Mesendoderm (in vitro differentiated cells): ENCODE results near the gene GIT1.

ENCODE experiments used
- DNase-seq: peaks from one replicate; pipeline ENCODE4 v3.0.0; 2013
- H2AK5ac ChIP-seq: 2 replicates; pipeline ENCODE4 v1.6.1; 2013; ENCODE audit warnings: low read length, inconsistent platforms
- H2BK120ac ChIP-seq: 2 replicates; pipeline ENCODE4 v1.6.1; 2013; ENCODE audit warnings: low read depth, mild to moderate bottlenecking, low read length, moderate library complexity, mixed read lengths
- H2BK15ac ChIP-seq: replicated peaks from 2 replicates; pipeline ENCODE4 v1.6.1; 2013; ENCODE audit warnings: low read depth, mild to moderate bottlenecking, moderate library complexity
- H2BK5ac ChIP-seq: 2 replicates; pipeline ENCODE4 v1.6.1; 2013; ENCODE audit warnings: low read length, inconsistent platforms
- H3K18ac ChIP-seq: 2 replicates; pipeline ENCODE4 v1.6.1; 2013; ENCODE audit warnings: mild to moderate bottlenecking, low read length, mixed read lengths
- H3K23ac ChIP-seq: one replicate; pipeline ENCODE4 v1.6.1; 2013; ENCODE audit warnings: low read length
- H3K27ac ChIP-seq: 2 replicates; pipeline ENCODE4 v1.5.1; 2013; ENCODE audit warnings: low read depth, mild to moderate bottlenecking, inconsistent platforms, low read length, moderate library complexity
- H3K27me3 ChIP-seq: 2 replicates; pipeline ENCODE4 v1.6.1; 2013; ENCODE audit warnings: low read length, control low read depth, mild to moderate bottlenecking, inconsistent platforms; ENCODE audit not compliant: insufficient read depth, poor library complexity
- H3K36me3 ChIP-seq: 2 replicates; pipeline ENCODE4 v1.6.1; 2013; ENCODE audit warnings: low read length, inconsistent platforms; ENCODE audit not compliant: control insufficient read depth, insufficient read depth
- H3K4ac ChIP-seq: one replicate; pipeline ENCODE4 v1.6.1; 2013; ENCODE audit warnings: low read depth, mild to moderate bottlenecking, low read length, moderate library complexity
- H3K4me1 ChIP-seq: 2 replicates; pipeline ENCODE4 v1.6.1; 2013; ENCODE audit warnings: low read depth, low read length, inconsistent platforms; ENCODE audit not compliant: control insufficient read depth
- H3K4me2 ChIP-seq: 2 replicates; pipeline ENCODE4 v1.6.1; 2013; ENCODE audit warnings: low read length
- H3K4me3 ChIP-seq: 2 replicates; pipeline ENCODE4 v1.5.1; 2013; ENCODE audit warnings: mild to moderate bottlenecking, low read length
- H3K56ac ChIP-seq: one replicate; pipeline ENCODE4 v1.6.1; 2013; ENCODE audit warnings: low read length
- H3K79me1 ChIP-seq: 2 replicates; pipeline ENCODE4 v1.6.1; 2013; ENCODE audit warnings: low read length, inconsistent platforms
- H3K79me2 ChIP-seq: 2 replicates; pipeline ENCODE4 v1.6.1; 2013; ENCODE audit warnings: mild to moderate bottlenecking, low read length; ENCODE audit not compliant: control insufficient read depth, insufficient read depth
- H3K9ac ChIP-seq: 2 replicates; pipeline ENCODE4 v1.6.1; 2013; ENCODE audit warnings: low read length, inconsistent platforms
- H4K5ac ChIP-seq: one replicate; pipeline ENCODE4 v1.6.1; 2013; ENCODE audit warnings: low read length
- H4K8ac ChIP-seq: one replicate; pipeline ENCODE4 v1.6.1; 2013; ENCODE audit warnings: low read depth, mild to moderate bottlenecking, control low read depth, low read length, moderate library complexity
- WGBS: extraction: QIAGEN DNeasy Blood & Tissue Kit; methylation state at CpG from one replicate; pipeline ENCODE4 v1.1.7; 2013; ENCODE audit warnings: low lambda C conversion rate, missing lambda C conversion rate; ENCODE audit not compliant: insufficient coverage; ENCODE audit errors: extremely low coverage; 5-methylcytosine and 5-hydroxymethylcytosine counted together

GIT1 gene

GRCh38 chr17:29617481-29618271 is 28.2 kb upstream of the GIT1 start:
- no peaks in the 10 kb centered on the region for H3K36me3 ChIP-seq
- no peak overlapping the region for H3K27ac ChIP-seq
- DNase-seq, result peak; percentile 89
- no peaks in the 10 kb centered on the region for H3K79me1 ChIP-seq
- H2BK5ac ChIP-seq, result no peak overlapping the region
- no peak overlapping the region for H4K5ac ChIP-seq
- H2AK5ac ChIP-seq, result no peak overlapping the region
- no peak overlapping the region for H3K4ac ChIP-seq
- no peak overlapping the region for H2BK120ac ChIP-seq
- no peak overlapping the region for H3K4me3 ChIP-seq
- H3K79me2 ChIP-seq, result no peaks in the 10 kb centered on the region
- no peak overlapping the region for H3K18ac ChIP-seq
- H3K4me1 ChIP-seq, result peaks cover 3% of the 10 kb centered on the region
- no CpG with 5 or more reads among the region's 68 CpGs for WGBS
- no peak overlapping the region for H4K8ac ChIP-seq
- peaks cover 8% of the 10 kb centered on the region for H3K27me3 ChIP-seq
- no peak overlapping the region for H2BK15ac ChIP-seq
- peak overlapping the region; percentile 59 for H3K23ac ChIP-seq
- H3K9ac ChIP-seq, result peak overlapping the region; percentile 63
- peak overlapping the region; percentile 78 for H3K56ac ChIP-seq
- H3K4me2 ChIP-seq, result peak overlapping the region; percentile 60

- Histone ChIP-seq H3K36me3 (no peaks in the 10 kb centered on the region), H3K27me3 (peaks cover 8% of the 10 kb centered on the region)
Measured at GRCh38 chr17:29617125-29617480, 27.7 kb upstream of the GIT1 start.

GRCh38 chr17:29616300-29617048 is 27.0 kb upstream of the GIT1 start:
- H2BK15ac ChIP-seq, result no peak overlapping the region
- H3K79me2 ChIP-seq, result no peaks in the 10 kb centered on the region
- H3K18ac ChIP-seq, result no peak overlapping the region
- H3K36me3 ChIP-seq, result no peaks in the 10 kb centered on the region
- H3K27me3 ChIP-seq, result peaks cover 8% of the 10 kb centered on the region
- no peak overlapping the region for H3K4me3 ChIP-seq
- H3K4me2 ChIP-seq, result no peak overlapping the region
- no peaks in the 10 kb centered on the region for H3K4me1 ChIP-seq
- H4K5ac ChIP-seq, result no peak overlapping the region
- H3K27ac ChIP-seq, result no peak overlapping the region
- H3K79me1 ChIP-seq, result no peaks in the 10 kb centered on the region
- peak overlapping the region; percentile 73 for H3K56ac ChIP-seq
- H2BK5ac ChIP-seq, result no peak overlapping the region
- H3K4ac ChIP-seq, result no peak overlapping the region
- no peak overlapping the region for H4K8ac ChIP-seq
- H2AK5ac ChIP-seq, result no peak overlapping the region
- WGBS, result no CpG with 5 or more reads among the region's 32 CpGs
- no peak overlapping the region for H3K23ac ChIP-seq
- H3K9ac ChIP-seq, result peak overlapping the region; percentile 4
- no peak for DNase-seq
- H2BK120ac ChIP-seq, result no peak overlapping the region

More at GRCh38 chr17:29617125-29617480, 27.7 kb upstream of the GIT1 start:
- Histone ChIP-seq H2AK5ac (no peak overlapping the region), H3K4me3 (no peak overlapping the region), H3K27ac (no peak overlapping the region), H3K79me2 (no peaks in the 10 kb centered on the region), H2BK15ac (no peak overlapping the region), H3K9ac (peak overlapping the region; percentile 63), H2BK120ac (no peak overlapping the region), H3K56ac (peak overlapping the region; percentile 78), H3K4ac (no peak overlapping the region), H4K8ac (no peak overlapping the region), H2BK5ac (no peak overlapping the region), H4K5ac (no peak overlapping the region), H3K79me1 (no peaks in the 10 kb centered on the region), H3K4me1 (peaks cover 3% of the 10 kb centered on the region), H3K4me2 (peak overlapping the region; percentile 60), H3K23ac (no peak overlapping the region), H3K18ac (no peak overlapping the region)
- WGBS, result no CpG with 5 or more reads among the region's 16 CpGs
- peak; percentile 88 for DNase-seq

- no peak overlapping the region for H2BK120ac ChIP-seq
- H3K4me2 ChIP-seq, result peak overlapping the region; percentile 87
- H3K23ac ChIP-seq, result peak overlapping the region; percentile 30
- H3K36me3 ChIP-seq, result no peaks in the 10 kb centered on the region
- H3K79me1 ChIP-seq, result no peaks in the 10 kb centered on the region
- no peak overlapping the region for H3K18ac ChIP-seq
- peak overlapping the region; percentile 73 for H3K56ac ChIP-seq
- no peaks in the 10 kb centered on the region for H3K79me2 ChIP-seq
- peak overlapping the region; percentile 23 for H3K4me3 ChIP-seq
- H2BK15ac ChIP-seq, result no peak overlapping the region
- peak overlapping the region; percentile 55 for H3K9ac ChIP-seq
- peak; percentile 89 for DNase-seq
- H2AK5ac ChIP-seq, result no peak overlapping the region
- H4K5ac ChIP-seq, result no peak overlapping the region
- H3K27me3 ChIP-seq, result peaks cover 8% of the 10 kb centered on the region
- no CpG with 5 or more reads among the region's 74 CpGs for WGBS
- no peak overlapping the region for H3K4ac ChIP-seq
- no peak overlapping the region for H2BK5ac ChIP-seq
- no peaks in the 10 kb centered on the region for H3K4me1 ChIP-seq
- no peak overlapping the region for H3K27ac ChIP-seq
- H4K8ac ChIP-seq, result no peak overlapping the region
Measured at GRCh38 chr17:29615492-29616299, 26.2 kb upstream of the GIT1 start.

- H3K4me3 ChIP-seq, result no peak overlapping the region
- H3K23ac ChIP-seq, result no peak overlapping the region
- peak overlapping the region; percentile 57 for H3K4me2 ChIP-seq
- H2BK15ac ChIP-seq, result no peak overlapping the region
- no peaks in the 10 kb centered on the region for H3K79me2 ChIP-seq
- H2BK5ac ChIP-seq, result no peak overlapping the region
- peaks cover 8% of the 10 kb centered on the region for H3K27me3 ChIP-seq
- H4K5ac ChIP-seq, result no peak overlapping the region
- H3K4me1 ChIP-seq, result no peaks in the 10 kb centered on the region
- no peaks in the 10 kb centered on the region for H3K79me1 ChIP-seq
- no peak overlapping the region for H2BK120ac ChIP-seq
- no peak overlapping the region for H3K27ac ChIP-seq
- no peak overlapping the region for H2AK5ac ChIP-seq
- H3K4ac ChIP-seq, result no peak overlapping the region
- no peak overlapping the region for H3K18ac ChIP-seq
- peak overlapping the region; percentile 55 for H3K9ac ChIP-seq
- H3K36me3 ChIP-seq, result no peaks in the 10 kb centered on the region
- WGBS, result no CpG with 5 or more reads among the region's 15 CpGs
- peak overlapping the region; percentile 54 for H3K56ac ChIP-seq
- no peak for DNase-seq
- no peak overlapping the region for H4K8ac ChIP-seq
Measured at GRCh38 chr17:29615048-29615385, 25.6 kb upstream of the GIT1 start.
